Islet of Langerhans (tissue), 1 donor: Measurements from ENCODE around the gene KIF25.

Experiments used
- FAIRE-seq: peaks from one replicate; lab custom pipeline; 2011; peaks lifted over from hg19 to GRCh38; lab: Jason Lieb, UNC

Gene KIF25, protein sequence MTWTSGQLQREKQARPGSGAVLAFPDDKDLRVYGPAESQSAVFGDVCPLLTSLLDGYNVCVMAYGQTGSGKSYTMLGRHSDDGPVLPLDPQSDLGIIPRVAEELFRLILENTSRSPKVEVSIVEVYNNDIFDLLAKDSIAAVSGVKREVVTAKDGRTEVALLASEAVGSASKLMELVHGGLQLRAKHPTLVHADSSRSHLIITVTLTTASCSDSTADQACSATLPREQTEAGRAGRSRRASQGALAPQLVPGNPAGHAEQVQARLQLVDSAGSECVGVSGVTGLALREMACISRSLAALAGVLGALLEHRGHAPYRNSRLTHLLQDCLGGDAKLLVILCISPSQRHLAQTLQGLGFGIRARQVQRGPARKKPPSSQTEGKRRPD

DNA sequence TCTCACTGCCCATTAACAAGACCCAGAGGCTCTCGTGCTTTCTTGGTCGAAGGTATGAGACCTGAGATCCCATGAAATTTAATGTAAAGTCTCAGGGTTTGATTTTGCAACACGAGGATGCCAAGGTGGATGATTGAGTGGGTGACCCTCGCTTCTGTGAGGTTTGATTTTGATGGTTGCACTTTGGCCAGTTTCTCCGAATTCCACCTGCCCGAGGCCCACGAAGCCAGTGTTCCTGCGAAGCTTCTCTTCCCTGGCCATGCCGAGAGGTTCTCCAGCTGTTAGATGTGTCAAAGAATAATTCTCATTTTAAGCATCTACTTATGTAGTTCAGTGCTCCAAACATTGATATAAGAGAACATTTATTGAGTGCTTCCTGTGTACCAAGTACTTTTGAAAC lies at the start of gene KIF25:
Gene KIF25, plus strand, starts transcription at position 30 of the 400 bp plus-strand sequence. CDS start 31,915 bp downstream, outside the sequence.
- no peak for FAIRE-seq

DNA sequence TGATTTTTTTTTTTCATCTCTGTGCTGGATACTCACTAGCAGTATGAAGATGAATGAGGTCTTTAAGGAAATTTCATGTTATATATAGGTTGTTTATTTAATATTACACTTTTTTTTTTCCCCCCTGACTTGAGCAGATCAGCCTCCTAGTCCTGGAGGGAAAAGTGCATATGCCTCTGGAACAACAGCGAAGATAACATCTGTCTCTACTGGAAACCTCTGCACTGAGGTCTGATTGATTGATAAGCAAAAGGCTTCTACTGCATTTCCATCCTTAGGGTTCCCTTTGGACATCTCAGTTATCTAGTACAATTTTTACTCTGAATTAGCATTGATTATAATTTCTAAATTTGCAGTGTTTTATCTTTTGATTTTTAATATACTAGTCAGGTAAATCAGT lies 49.8 kb upstream of the KIF25 start:
- FAIRE-seq: peak; percentile 65

- no peak for FAIRE-seq
Observed at GRCh38 chr6:167948716-167949115, 48.8 kb upstream of the KIF25 start.

GRCh38 chr6:167949121-167949684 lies 48.3 kb upstream of the KIF25 start:
- no peak for FAIRE-seq

- no peak for FAIRE-seq
Observed at GRCh38 chr6:167951781-167952511, 45.5 kb upstream of the KIF25 start.

DNA sequence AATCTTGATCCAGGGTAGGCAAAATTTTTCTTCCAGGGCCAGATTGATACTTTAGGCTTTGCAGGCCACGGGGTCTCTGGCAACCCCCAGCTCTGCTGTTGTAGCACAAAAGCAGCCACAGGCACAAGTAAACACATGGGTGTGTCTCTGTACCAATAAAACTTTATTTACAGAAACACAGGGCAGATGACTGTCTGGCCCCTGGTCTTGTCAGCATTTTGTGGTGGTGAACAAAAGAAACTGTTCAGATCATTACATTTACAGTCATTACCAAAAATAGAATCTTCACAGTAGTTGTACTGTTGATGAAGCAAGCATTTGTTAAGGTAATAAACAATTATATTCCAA lies 45.0 kb upstream of the KIF25 start:
- no peak for FAIRE-seq

GRCh38 chr6:167953551-167953950 lies 43.9 kb upstream of the KIF25 start:
- no peak for FAIRE-seq

- no peak for FAIRE-seq
Observed at GRCh38 chr6:167954151-167954550, 43.3 kb upstream of the KIF25 start.

- no peak for FAIRE-seq
Observed at GRCh38 chr6:167956491-167956890, 41.0 kb upstream of the KIF25 start.

DNA sequence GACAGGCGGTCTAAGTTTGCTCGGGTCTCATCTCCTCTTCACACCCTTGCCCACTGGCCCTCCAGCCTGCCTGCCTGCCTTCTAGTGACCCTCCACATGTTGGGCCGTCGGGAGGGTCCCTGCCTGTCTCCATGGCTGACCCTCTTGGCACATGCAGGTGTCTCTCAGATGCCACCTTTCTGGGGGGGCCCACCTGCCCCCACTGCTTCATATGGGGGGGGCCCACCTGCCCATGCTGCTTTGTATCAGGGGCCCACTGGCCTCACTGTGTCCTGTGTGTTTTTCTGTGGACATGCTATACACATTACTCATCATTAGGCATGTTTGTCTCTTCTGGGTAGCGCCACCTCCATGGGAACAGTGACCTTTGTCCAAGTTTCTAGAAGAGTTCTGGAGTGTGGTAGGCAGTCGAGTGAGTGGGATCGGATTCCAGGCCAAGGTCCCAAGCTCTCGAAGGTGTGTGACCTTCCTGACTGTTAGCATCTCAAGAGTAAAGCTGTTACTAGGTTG lies 40.4 kb upstream of the KIF25 start:
- FAIRE-seq: no peak

- FAIRE-seq: no peak
Observed at GRCh38 chr6:167957626-167958025, 39.8 kb upstream of the KIF25 start.

- FAIRE-seq: no peak
Observed at GRCh38 chr6:167960579-167960978, 36.9 kb upstream of the KIF25 start.

GRCh38 chr6:167962711-167963110 lies 34.8 kb upstream of the KIF25 start:
- FAIRE-seq: no peak

- FAIRE-seq: no peak
Observed at GRCh38 chr6:167963589-167964057, 33.8 kb upstream of the KIF25 start.

GRCh38 chr6:167965592-167966539 lies 31.6 kb upstream of the KIF25 start:
- no peak for FAIRE-seq

- FAIRE-seq: no peak
Observed at GRCh38 chr6:167966540-167966905, 30.9 kb upstream of the KIF25 start.

GRCh38 chr6:167968091-167968490 lies 29.4 kb upstream of the KIF25 start:
- FAIRE-seq: peak; percentile 27

DNA sequence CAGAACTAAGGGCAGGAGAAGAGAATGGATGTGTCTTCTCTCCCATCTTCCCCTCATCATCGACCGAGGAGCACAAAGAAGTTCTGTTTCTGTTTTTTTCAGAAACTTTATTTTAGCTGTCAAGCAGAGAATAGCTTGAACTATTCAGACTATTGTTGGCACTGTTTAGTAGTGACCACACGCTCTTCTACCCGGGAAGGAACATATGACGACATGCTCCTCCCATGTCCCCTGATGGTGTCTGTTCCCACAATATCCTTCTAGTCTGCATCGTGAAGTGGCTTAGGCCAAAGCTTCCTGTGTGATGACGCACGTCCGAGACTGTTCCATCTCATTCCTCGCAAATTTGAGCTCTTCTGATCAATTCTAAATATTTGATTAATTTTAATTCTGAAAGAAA lies 27.2 kb upstream of the KIF25 start:
- FAIRE-seq: no peak

- no peak for FAIRE-seq
Observed at GRCh38 chr6:167972193-167972592, 25.3 kb upstream of the KIF25 start.

DNA sequence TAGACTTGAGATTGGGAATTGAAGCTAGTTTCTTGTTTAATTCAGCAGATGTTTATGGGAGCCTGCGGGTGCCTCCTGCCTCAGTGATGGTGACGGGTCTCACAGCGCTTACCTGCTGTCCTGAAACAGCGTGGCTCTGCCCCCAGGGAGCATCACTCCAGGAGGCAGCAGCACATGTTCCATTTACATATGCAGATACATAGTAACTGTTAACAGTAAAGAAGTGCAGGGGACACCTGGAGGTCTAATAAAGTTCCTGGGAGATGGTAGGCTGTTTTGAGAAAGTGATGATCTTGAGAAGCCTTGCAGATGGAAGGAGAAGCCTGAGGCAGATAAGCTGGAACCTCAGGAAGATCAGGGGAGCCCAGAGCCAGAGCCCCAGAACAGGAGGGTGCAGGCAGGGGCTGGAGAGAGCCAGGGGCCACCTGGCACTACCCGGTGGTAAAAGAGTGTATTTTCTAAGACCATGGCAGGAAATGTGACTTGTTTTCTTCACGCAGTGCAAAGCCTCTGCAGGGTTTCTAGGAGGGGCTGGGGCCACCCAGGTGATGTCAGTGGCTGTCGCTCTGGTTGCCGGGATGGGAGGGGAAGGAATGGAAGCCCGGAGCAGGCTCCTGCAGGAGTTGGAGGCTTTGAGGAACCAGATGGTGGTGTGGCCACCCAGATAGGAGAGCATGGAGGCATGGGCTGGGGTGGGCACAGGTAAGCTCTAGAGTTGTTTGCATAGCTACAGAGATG lies 24.2 kb upstream of the KIF25 start:
- FAIRE-seq: no peak

DNA sequence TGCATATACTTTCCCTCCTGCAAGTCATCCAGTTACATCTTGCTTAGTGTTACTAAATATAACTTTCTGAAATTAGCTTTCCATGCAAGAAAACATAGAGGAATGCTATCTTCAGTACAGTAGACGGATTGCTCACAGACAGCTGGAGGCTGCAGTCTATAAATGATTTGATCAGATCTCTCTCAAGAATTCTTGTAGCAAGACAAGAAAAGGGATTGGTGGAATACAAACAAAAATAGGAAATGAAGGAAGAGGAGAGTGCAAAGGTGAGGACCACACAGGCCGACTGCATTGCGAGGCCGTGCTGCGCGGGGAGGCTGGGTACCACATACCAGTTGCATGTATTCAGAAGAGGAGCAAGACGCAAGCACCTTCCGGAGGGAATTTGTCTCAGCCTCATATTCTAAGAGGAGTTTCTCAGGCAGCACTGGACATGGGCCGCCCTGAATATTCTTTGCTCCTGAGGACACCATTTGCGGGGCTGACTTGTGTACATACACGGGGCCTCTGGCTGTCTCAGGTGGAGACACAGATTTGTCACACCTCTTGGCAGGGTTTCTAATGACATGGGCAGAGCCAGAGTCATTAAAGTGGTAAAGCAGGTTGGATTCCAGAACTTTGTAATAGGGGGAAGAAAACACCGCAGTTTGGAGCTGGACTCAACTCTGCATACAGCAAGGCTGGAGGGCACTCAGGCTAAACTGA lies 22.7 kb upstream of the KIF25 start:
- FAIRE-seq: no peak
